HUES48 (cell line): ENCODE measurements around the gene ATP2B2.

ENCODE experiments used
- H3K27ac ChIP-seq: one replicate; pipeline ENCODE4 v1.7.0; 2013; ENCODE audit warnings: low read depth, low read length, inconsistent platforms
- H3K27me3 ChIP-seq: 2 replicates; pipeline ENCODE4 v1.6.1; 2013; ENCODE audit warnings: mild to moderate bottlenecking, low read length; ENCODE audit not compliant: control insufficient read depth, insufficient read depth
- H3K36me3 ChIP-seq: 2 replicates; pipeline ENCODE4 v1.6.1; 2013; ENCODE audit warnings: low read length; ENCODE audit not compliant: control insufficient read depth, insufficient read depth
- H3K4me1 ChIP-seq: 2 replicates; pipeline ENCODE4 v1.6.1; 2013; ENCODE audit warnings: mild to moderate bottlenecking, low read length; ENCODE audit not compliant: control insufficient read depth, insufficient read depth
- H3K4me3 ChIP-seq: 2 replicates; pipeline ENCODE4 v1.5.1; 2013; ENCODE audit warnings: mild to moderate bottlenecking, low read depth, low read length
- H3K9ac ChIP-seq: 2 replicates; pipeline ENCODE4 v1.6.1; 2013; ENCODE audit warnings: mild to moderate bottlenecking, low read depth, low read length, moderate library complexity
- H3K9me3 ChIP-seq: 2 replicates; pipeline ENCODE4 v1.6.1; 2013; ENCODE audit warnings: low read length; ENCODE audit not compliant: control insufficient read depth, insufficient read depth

The ATP2B2 gene

GRCh38 chr3:10444110-10444429, 61.3 kb downstream of the ATP2B2 start:
- Histone ChIP-seq H3K4me1 (no peaks in the 10 kb centered on the region), H3K4me3 (no peak overlapping the region), H3K36me3 (no peaks in the 10 kb centered on the region), H3K9ac (no peak overlapping the region), H3K27me3 (no peaks in the 10 kb centered on the region), H3K27ac (no peak overlapping the region), H3K9me3 (no peaks in the 10 kb centered on the region)

- H3K4me3 ChIP-seq: no peak overlapping the region
- no peaks in the 10 kb centered on the region for H3K9me3 ChIP-seq
- no peaks in the 10 kb centered on the region for H3K27me3 ChIP-seq
- no peaks in the 10 kb centered on the region for H3K4me1 ChIP-seq
- no peaks in the 10 kb centered on the region for H3K36me3 ChIP-seq
- H3K9ac ChIP-seq: no peak overlapping the region
- H3K27ac ChIP-seq: no peak overlapping the region
Measured at GRCh38 chr3:10443272-10444109, 61.9 kb downstream of the ATP2B2 start.

DNA sequence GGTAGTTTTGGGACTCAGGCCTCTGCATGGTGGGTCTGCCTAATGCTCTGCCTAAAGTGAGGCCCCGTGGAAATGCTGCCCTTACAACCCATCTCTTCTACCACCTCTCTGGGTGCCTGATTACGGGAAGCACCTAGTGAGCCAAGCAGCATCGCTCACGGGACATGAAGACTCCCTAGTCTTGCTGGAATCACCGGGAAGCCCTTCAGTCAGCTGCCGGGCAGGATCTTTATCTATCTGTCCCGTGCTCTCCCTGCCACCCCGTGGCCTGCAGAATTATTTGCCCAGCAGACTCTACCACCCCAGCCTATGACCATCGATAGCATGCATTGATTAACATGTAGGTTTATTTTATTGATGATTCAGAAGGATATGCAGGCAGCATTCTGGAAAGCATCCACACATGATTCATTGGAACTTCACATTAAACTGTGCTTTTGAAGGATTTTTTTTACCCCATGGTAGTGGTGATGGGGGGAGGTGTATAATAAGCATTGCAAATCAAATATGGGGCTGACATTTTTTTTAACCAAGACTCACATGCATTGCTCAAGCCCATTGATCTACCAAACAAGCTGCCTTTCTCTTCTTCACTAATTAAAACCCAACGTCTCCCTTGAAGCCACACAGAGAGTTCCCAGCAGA, 63.1 kb downstream of the ATP2B2 start:
- no peak overlapping the region for H3K9ac ChIP-seq
- no peak overlapping the region for H3K27ac ChIP-seq
- no peaks in the 10 kb centered on the region for H3K9me3 ChIP-seq
- H3K27me3 ChIP-seq: no peaks in the 10 kb centered on the region
- H3K4me1 ChIP-seq: no peaks in the 10 kb centered on the region
- no peak overlapping the region for H3K4me3 ChIP-seq
- H3K36me3 ChIP-seq: no peaks in the 10 kb centered on the region

DNA sequence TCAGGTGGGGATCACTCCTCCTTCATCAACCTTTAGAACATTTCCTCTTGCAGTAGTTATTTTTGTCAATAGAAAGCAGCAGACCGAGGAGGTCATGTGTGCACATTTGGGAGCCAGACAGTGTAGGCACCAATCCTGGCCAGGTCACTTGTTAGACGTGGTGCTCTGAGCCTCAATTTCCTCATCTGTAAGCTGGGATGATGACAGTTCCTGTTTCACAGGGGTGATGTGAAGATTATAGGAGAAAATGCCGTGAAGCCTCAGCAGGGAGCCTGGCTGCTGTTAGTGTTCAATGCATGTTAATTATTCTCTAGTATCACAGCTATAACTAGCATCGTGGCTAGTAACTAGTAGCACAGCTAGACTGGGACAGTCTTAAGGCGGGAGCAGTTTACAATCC, 64.7 kb downstream of the ATP2B2 start:
- Histone ChIP-seq H3K36me3 (no peaks in the 10 kb centered on the region), H3K9ac (no peak overlapping the region), H3K4me3 (no peak overlapping the region), H3K27me3 (no peaks in the 10 kb centered on the region), H3K27ac (no peak overlapping the region), H3K9me3 (no peaks in the 10 kb centered on the region), H3K4me1 (no peaks in the 10 kb centered on the region)

- H3K4me3 ChIP-seq: no peak overlapping the region
- no peaks in the 10 kb centered on the region for H3K36me3 ChIP-seq
- H3K9me3 ChIP-seq: no peaks in the 10 kb centered on the region
- H3K9ac ChIP-seq: no peak overlapping the region
- H3K4me1 ChIP-seq: no peaks in the 10 kb centered on the region
- H3K27me3 ChIP-seq: no peaks in the 10 kb centered on the region
- no peak overlapping the region for H3K27ac ChIP-seq
Measured at GRCh38 chr3:10438902-10439610, 66.3 kb downstream of the ATP2B2 start.

DNA sequence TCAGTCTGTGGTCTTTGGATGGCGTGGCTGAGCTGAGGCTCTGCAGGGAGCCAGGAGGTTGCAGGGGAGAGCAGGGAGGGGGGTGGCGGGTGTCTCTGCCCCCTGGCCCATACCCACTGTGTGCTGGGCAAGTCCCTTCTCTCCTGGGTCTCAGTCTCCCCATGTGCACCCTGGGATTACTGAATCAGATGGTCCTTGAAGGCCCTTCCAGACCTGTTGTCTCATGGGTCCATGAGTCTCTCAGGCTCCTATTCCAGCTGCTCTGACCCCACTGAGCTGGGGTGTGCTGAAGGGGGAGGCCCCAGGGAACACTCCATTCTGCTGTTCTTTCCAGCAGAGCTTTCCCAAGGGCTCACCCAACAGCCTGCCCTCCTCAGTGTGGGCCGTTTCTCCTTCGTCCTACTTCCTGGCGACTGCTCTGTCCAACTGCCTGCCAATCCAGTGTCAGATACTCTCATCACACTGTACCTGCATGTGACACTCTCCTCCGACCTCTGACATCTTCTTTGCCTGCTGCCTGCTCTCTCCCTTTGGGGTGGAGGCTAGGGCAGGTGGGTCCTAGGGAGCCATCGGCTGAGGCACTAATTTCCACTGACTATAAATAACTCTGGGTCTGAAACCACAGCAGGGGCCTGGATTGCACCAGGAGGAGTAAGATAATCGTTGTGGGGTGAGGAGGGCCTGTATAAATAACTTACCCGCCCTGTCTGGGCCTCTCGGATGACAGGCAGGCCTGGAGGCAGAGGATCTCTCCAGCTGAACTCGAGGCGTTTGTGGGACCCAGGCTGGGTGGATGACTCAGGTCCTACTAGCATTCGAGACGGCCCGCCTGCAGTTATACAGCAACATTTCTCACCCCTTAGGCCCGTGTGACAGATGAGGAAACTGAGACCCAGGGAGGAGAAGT, 67.1 kb downstream of the ATP2B2 start:
- H3K27me3 ChIP-seq: no peaks in the 10 kb centered on the region
- no peak overlapping the region for H3K9ac ChIP-seq
- H3K9me3 ChIP-seq: no peaks in the 10 kb centered on the region
- H3K4me3 ChIP-seq: no peak overlapping the region
- H3K36me3 ChIP-seq: no peaks in the 10 kb centered on the region
- no peak overlapping the region for H3K27ac ChIP-seq
- H3K4me1 ChIP-seq: no peaks in the 10 kb centered on the region

GRCh38 chr3:10437272-10437994, 68.0 kb downstream of the ATP2B2 start:
- H3K36me3 ChIP-seq: no peaks in the 10 kb centered on the region
- H3K27me3 ChIP-seq: no peaks in the 10 kb centered on the region
- no peaks in the 10 kb centered on the region for H3K9me3 ChIP-seq
- no peaks in the 10 kb centered on the region for H3K4me1 ChIP-seq
- no peak overlapping the region for H3K4me3 ChIP-seq
- no peak overlapping the region for H3K9ac ChIP-seq
- H3K27ac ChIP-seq: no peak overlapping the region

DNA sequence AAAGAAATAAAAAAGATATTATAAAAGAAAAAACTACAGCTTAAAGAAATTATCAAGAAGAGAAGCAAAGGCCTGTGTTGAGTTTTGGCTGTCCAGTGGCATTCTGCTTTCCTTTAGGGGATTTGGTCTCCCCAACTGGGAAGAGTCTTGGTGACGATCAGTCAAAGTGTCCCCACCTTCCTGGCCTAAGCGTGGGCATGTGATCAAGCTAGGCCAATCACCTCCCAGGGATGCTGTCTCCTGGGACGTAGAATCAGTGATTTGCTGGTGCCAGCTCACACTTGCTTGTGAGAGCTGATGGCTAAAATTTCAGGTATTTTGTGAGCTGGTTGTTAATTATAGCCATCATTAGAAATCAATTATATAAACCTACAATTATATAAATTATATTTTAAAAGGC, 69.5 kb downstream of the ATP2B2 start:
- H3K4me3 ChIP-seq: no peak overlapping the region
- no peak overlapping the region for H3K27ac ChIP-seq
- no peaks in the 10 kb centered on the region for H3K27me3 ChIP-seq
- no peaks in the 10 kb centered on the region for H3K4me1 ChIP-seq
- H3K9ac ChIP-seq: no peak overlapping the region
- H3K9me3 ChIP-seq: no peaks in the 10 kb centered on the region
- no peaks in the 10 kb centered on the region for H3K36me3 ChIP-seq

DNA sequence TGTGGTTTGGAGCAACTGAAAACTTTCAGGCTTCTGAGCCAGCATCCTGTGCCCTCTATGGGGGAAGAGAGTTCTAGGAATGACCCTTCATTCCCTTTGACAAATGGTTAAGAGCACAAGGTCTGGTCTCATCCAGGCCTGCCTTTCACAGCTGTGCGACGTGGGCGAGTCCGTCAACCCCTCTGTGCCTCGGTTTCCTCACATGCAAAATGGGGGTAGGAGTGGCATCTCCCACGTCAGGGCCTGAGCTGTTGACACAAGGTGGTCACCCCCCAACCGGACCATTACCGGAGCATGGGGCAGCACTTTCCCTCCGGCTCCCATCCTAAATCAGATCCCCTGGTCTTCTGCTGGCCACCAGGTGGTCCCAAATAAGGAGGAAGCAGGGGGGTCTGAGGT, 70.4 kb downstream of the ATP2B2 start:
- H3K4me3 ChIP-seq: no peak overlapping the region
- no peaks in the 10 kb centered on the region for H3K9me3 ChIP-seq
- H3K4me1 ChIP-seq: no peaks in the 10 kb centered on the region
- no peak overlapping the region for H3K27ac ChIP-seq
- no peak overlapping the region for H3K9ac ChIP-seq
- no peaks in the 10 kb centered on the region for H3K27me3 ChIP-seq
- no peaks in the 10 kb centered on the region for H3K36me3 ChIP-seq
